ENCODE results near the gene EME1.

The EME1 gene

DNA sequence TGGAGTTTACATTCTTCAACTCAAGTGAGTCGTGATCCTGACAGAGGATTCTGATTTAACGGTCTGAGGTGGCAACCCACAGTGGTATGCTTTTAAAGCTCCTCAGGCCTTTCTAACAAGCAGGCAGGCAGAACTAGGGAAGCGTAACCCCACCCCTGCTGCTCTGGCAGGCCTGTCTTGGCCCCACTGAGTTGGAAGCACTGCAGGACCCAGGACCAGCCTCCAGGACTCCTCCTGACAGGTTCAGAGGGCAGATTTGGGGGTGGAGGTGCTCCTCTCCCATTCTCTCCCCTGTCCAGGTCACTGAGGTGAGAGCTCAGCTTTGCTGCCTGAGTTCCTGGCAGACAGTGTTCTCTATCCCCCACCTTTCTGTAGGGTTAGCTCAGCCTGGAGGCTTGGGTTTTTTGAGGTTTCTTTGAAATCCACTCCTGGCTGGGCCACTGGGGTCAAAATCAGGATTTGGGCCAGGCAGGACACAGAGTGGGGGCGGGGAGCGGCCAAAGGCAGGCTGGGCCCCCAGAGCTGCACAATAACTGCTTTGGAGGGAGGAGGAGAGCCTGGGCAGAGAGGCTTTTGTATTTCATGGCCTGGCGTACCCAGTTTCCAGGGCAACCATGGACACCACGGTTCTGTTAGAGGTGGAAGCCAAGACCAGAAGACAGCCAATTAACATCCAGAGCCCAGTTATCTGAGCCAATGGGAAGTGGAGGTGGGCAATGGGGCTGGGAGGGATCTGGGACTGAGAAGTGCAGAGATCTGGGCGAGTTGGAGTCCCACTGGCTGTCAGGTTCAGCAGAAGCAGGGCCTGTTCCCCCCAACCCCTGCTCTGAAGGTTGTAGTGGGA lies 9.6 kb upstream of the EME1 start:
- DNase-seq (ENCODE audit: low spot score) = no peak

GRCh38 chr17:50364061-50364458 lies 9.0 kb upstream of the EME1 start:
- DNase-seq (ENCODE audit: low spot score) = no peak

DNA sequence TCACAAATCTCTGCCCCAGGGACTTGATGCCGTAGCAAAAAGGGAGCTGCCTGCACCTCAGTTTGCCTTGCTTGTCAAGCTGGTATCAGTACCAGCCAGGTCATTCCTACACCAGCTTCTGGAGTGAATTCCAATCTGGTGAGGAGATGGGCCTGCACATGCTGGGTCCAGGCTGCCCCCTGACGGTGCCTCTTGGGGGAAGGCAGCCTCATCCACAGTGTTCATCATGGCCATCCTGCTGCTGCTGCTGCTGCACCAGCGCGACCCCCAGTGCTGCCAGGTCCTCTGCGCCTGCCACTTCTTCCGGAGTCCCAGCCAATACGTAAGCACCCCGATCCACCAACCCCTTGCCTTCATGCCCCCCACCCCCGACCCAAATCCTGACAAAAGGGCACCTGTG lies 8.3 kb upstream of the EME1 start:
- no peak for DNase-seq (ENCODE audit: low spot score)

- DNase-seq (ENCODE audit: low spot score) = no peak
Observed at GRCh38 chr17:50365165-50365564, 7.9 kb upstream of the EME1 start.

DNA sequence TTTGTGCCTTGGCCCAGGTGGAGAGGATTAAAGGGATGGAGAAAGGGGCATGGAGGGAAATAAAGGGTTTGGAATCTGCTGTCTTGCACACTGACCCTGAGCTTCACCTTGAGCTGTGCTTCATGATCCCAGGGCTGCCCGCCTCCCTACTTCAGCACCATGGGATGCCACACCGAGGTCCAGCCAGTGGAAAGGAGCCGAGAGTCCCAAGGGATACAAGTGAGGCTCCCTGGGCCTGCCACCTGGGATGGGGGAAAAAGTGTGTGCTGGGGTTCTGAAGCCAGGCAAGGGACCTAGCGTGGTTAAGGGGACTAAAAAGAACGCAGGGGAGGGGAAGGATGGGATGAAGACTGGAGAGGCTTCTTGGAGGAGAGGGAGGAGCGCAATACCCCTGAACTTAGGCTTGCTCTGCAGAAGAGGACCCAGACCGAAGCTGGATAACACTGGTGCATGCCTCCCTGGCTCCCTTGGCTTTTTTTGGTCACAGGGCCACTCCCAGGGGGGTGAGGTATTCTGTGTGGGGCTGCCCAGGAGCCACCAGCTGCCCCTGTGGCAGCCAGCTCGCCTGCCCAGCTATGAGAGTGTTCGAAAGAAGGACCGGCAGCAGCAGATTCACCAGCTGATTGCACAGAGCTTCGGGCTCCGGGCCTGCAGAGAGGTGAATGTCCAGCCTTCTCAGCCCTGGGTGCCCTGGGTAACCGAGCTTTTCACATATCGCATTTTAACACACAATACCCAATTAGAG lies 7.2 kb upstream of the EME1 start:
- no peak for DNase-seq (ENCODE audit: low spot score)

GRCh38 chr17:50367401-50367800 lies 5.6 kb upstream of the EME1 start:
- no peak for DNase-seq (ENCODE audit: low spot score)

- no peak for DNase-seq (ENCODE audit: low spot score)
Observed at GRCh38 chr17:50370052-50370451, 3.0 kb upstream of the EME1 start.

GRCh38 chr17:50371526-50371925 lies 1.5 kb upstream of the EME1 start:
- DNase-seq (ENCODE audit: low spot score) = no peak

- DNase-seq (ENCODE audit: low spot score) = no peak
Observed at GRCh38 chr17:50372222-50372757, 739 bp upstream of the EME1 start.

- no peak for DNase-seq (ENCODE audit: low spot score)
Observed at GRCh38 chr17:50373705-50374104, 676 bp downstream of the EME1 start.

DNA sequence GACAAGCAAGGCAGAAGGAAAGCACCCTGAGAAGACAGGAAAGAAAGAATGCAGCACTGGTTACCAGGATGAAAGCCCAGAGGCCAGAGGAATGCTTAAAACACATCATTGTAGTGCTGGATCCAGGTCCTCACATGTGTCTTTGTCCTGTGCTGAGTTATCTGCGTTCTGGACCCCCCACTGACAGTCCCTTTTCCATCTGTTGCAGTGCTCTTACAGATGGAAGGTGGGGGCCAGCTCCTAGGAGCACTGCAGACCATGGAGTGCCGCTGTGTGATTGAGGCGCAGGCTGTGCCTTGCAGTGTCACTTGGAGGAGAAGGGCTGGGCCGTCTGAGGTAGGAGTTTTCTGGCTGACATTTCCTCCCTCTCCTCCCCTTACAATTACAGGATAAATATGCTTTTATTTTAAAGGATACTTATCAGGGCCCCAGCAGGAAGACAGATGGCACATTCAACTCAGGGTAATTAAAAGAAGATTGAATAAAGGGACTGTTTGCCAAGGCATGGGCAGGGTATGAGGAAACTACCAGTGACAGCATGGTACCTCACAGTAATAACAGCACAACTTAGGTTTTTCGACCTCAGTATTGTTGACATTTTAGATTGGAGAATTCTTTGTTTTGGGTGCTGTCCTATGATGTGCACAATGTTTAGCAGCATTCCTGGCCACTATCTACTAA lies 3.0 kb downstream of the EME1 start:
- no peak for DNase-seq (ENCODE audit: low spot score)

DNA sequence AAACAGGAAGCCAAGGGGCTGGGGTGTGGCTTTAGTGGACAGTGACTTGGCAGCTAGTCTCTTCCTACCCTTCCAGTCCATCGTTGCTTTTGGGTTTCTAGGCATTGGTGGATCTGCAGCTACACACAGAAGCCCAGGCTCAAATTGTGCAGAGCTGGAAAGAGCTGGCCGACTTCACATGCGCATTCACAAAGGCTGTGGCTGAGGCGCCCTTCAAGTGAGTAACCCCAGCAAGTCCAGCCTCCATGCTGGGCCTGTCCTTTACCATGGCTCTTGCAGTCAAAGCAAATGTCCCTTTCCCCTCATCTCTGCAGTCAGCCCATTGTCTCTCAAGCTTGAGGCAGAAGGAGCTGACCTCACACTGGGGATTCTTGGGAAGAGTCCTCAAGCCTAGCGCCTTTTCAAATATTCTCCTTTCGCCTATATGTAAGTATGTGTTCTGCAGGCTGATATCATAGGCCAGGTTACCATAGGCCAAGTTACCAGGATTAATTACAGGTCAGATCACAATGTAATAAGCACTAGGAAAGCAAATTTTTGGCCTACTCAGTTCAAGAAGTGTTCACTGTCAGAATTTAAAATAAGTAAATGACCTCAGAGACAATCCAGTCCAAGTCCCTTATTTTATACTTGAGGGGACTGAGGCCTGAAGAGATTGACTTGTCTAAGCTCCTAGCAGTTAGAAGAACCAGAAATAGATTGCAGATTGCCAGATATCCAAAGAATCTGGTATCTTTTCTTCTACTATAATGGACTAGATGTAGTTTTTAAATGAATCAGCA lies 6.5 kb downstream of the EME1 start:
- DNase-seq (ENCODE audit: low spot score) = no peak

- no peak for DNase-seq (ENCODE audit: low spot score)
Observed at GRCh38 chr17:50380369-50381259, 7.6 kb downstream of the EME1 start.

GRCh38 chr17:50381260-50381815 lies 8.3 kb downstream of the EME1 start:
- DNase-seq (ENCODE audit: low spot score) = no peak

GRCh38 chr17:50381920-50382319 lies 8.9 kb downstream of the EME1 start:
- no peak for DNase-seq (ENCODE audit: low spot score)

DNA sequence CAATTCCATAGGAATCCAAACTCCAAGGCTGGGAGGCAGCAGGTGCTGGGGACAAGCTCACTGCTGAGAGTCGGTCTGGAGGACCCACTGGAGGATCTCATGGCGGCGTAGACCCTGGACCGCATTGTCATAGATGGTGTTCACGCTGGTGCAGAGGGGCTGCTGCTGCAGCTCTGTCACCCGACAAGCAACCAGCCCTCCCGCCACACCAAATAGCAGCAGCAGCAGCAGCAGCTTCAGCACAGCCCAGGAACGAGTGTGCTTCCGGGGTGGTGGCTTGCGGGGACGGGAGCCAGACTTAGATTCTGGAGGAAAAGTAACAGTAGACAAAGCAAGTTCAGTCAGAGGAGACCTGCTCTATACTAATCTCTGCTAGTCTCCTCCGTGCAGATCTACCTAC lies 9.9 kb downstream of the EME1 start:
- DNase-seq (ENCODE audit: low spot score) = no peak

GRCh38 chr17:50386510-50386909 lies 13.5 kb downstream of the EME1 start:
- DNase-seq (ENCODE audit: low spot score) = no peak

GRCh38 chr17:50388728-50389127 lies 15.7 kb downstream of the EME1 start:
- no peak for DNase-seq (ENCODE audit: low spot score)

GRCh38 chr17:50389534-50389933 lies 16.5 kb downstream of the EME1 start:
- no peak for DNase-seq (ENCODE audit: low spot score)

DNA sequence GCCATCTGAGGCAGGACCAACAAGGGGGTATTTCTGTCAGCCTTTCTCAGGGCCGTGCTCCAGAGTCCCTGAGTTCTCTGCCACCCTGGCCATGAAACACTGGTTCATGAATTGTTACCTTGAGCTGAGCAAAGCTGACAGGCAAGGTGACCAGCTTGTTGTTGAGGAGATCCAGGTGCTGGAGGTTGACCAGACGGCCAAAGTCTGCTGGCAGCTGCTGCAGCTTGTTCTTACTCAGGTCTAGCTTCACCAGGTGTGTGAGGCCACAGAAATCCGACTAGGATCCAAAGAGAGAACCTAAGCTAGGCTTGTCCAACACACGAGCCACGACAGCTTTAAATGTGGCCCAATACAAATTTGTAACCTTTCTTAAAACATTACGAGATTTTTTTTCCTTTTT lies 19.6 kb downstream of the EME1 start:
- DNase-seq (ENCODE audit: low spot score) = no peak

GRCh38 chr17:50393700-50394099 lies 20.7 kb downstream of the EME1 start:
- DNase-seq (ENCODE audit: low spot score) = no peak
